Activated CD8-positive, alpha-beta T cell treated with anti-CD3 and anti-CD28 coated beads for 36 hours (primary cell): ENCODE results near the gene RPAP3. TPM values are rescaled to one million over a fixed set of nuclear protein-coding genes. Genes with fewer than 3 reads are reported as not detected.

ENCODE experiments used
- ATAC-seq: fragments of 200-7000 bp; cut with Tn5 transposase; one replicate; pipeline ENCODE4 v1.10.0; 2021; ENCODE audit warnings: mild to moderate bottlenecking, moderate library complexity
- CTCF ChIA-PET: fragments of 350-600 bp; sonication (Branson Sonifier 250); formaldehyde crosslinking; loops from one replicate; lab custom pipeline; 2021; ENCODE audit warnings: antibody characterized with exemption; lab: Charles Lee
- POLR2A ChIA-PET: fragments of 350-600 bp; sonication (Branson Sonifier 250); formaldehyde crosslinking; loops from one replicate; lab custom pipeline; 2021; ENCODE audit warnings: antibody characterized with exemption; lab: Charles Lee
- DNase-seq: peaks from one replicate; pipeline ENCODE4 v3.0.0-alpha.2; 2020
- H3K27ac Mint-ChIP-seq: one replicate; pipeline ENCODE4 v1.8.0; 2021; ENCODE audit warnings: mild to moderate bottlenecking, mixed read lengths
- H3K27me3 Mint-ChIP-seq: one replicate; pipeline ENCODE4 v1.8.0; 2021; ENCODE audit warnings: mixed read lengths
- H3K36me3 Mint-ChIP-seq: one replicate; pipeline ENCODE4 v1.8.0; 2021; ENCODE audit warnings: low read depth, mixed read lengths
- H3K4me1 Mint-ChIP-seq: one replicate; pipeline ENCODE4 v1.8.0; 2021; ENCODE audit warnings: low read depth, mixed read lengths
- H3K4me3 Mint-ChIP-seq: one replicate; pipeline ENCODE4 v1.8.0; 2021; ENCODE audit warnings: mild to moderate bottlenecking, moderate library complexity, mixed read lengths
- H3K9me3 Mint-ChIP-seq: one replicate; pipeline ENCODE4 v1.8.0; 2021; ENCODE audit warnings: mixed read lengths
- intact Hi-C: fragments of 100-400 bp; cut with micrococcal nuclease; formaldehyde crosslinking; loops from one replicate; pipeline ENCODE4 v1.10.0; 2022
- total RNA-seq, 2 experiments: library from RNA; stranded (reverse); gene quantifications; one replicate each; pipeline ENCODE4 v1.2.3, GENCODE V29; 2021
- TF ChIP-seq, protein P1 (sequence below): fragments of 200-600 bp; IDR thresholded peaks from one replicate; pipeline ENCODE4 v1.8.0; 2022; ENCODE audit warnings: antibody characterized with exemption, mild to moderate bottlenecking

Gene RPAP3
- total RNA-seq, 2 experiments from 2014 or later, result 42.0 to 42.5 TPM

DNA sequence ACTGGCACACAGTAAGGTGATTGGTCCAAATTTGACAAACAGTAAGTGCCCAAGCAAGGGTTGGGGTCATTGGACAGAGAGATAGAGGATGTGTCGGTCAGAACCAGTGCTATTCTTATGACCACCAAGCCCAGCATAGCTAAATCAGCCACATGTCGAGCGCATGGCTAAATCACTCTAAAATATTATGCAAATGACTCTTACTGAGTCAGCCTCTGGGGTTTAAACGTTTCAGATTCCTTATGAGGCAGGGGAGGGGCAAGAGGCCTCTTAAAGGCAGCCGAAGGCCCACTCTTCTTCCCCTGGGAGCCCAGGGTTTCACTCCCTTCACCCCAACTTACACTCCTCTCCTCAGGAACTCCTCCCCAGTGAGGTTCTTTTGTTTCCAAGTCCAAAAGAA, 20.1 kb upstream of the RPAP3 start:
- H3K4me3 Mint-ChIP-seq, result no peak overlapping the region
- H3K27ac Mint-ChIP-seq, result no peak overlapping the region
- TF ChIP-seq, protein P1, sequence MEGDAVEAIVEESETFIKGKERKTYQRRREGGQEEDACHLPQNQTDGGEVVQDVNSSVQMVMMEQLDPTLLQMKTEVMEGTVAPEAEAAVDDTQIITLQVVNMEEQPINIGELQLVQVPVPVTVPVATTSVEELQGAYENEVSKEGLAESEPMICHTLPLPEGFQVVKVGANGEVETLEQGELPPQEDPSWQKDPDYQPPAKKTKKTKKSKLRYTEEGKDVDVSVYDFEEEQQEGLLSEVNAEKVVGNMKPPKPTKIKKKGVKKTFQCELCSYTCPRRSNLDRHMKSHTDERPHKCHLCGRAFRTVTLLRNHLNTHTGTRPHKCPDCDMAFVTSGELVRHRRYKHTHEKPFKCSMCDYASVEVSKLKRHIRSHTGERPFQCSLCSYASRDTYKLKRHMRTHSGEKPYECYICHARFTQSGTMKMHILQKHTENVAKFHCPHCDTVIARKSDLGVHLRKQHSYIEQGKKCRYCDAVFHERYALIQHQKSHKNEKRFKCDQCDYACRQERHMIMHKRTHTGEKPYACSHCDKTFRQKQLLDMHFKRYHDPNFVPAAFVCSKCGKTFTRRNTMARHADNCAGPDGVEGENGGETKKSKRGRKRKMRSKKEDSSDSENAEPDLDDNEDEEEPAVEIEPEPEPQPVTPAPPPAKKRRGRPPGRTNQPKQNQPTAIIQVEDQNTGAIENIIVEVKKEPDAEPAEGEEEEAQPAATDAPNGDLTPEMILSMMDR, result no peak
- DNase-seq (no peak), ATAC-seq (no peak)
- no peaks in the 10 kb centered on the region for H3K27me3 Mint-ChIP-seq
- H3K36me3 Mint-ChIP-seq, result peaks cover 3% of the 10 kb centered on the region
- H3K9me3 Mint-ChIP-seq, result no peaks in the 10 kb centered on the region
- ChIA-PET CTCF (interaction anchor here (0.8 to 7.9 kb wide), 9 partner anchors 10 to 112 kb away, joined by 3 to 92 read pairs (median 3); partner anchors contain the start of gene RPAP3), POLR2A (interaction anchor here (1.0 to 1.3 kb wide), 4 partner anchors 12 to 108 kb away, joined by 3 to 4 read pairs (median 3); no protein-coding TSS in a partner anchor)
- intact Hi-C loops, result no loop called here
- peaks cover 19% of the 10 kb centered on the region for H3K4me1 Mint-ChIP-seq

DNA sequence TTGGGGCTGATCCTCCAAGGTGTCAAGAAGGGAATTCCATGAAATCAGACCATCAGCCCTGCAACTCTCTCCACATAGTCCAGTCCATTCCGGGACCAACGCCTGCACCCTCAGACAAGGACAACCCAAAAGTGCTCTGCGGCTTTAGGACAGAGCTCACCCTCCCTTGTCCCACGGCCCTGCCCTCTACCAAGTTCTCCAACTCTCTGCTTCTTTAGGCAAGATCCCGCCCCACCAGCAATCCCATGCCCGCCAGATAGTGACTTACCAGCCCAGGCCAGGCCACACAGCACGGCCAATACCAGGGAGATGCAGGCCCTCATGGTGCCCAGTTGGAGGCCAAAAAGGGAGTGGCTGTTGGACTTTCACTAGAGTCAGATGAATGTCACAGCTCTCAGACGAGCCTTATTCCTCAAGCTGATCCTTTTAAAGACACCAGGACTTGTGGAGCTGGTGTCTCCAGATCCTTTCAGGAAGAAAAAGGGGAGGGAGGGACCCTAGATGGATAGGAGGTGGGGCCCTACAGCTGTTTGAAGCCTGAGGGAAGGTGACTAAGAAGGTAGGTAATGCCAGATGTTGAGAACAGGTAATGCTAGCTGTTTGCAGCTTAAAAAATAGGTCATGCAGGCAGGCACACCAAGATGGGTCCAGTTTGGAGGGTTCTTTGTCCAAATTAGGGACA, 19.4 kb upstream of the RPAP3 start, which contains the start of gene ENDOU:
TSS of gene ENDOU (minus strand) at position 400 of the 682 bp plus-strand sequence. CDS start at position 323, 77 bp downstream.
- CTCF ChIA-PET, result interaction anchor here (0.8 to 7.9 kb wide), 10 partner anchors 10 to 113 kb away, joined by 3 to 92 read pairs (median 5); no protein-coding TSS in a partner anchor
- DNase-seq (no peak), ATAC-seq (no peak)
- Mint-ChIP-seq H3K27me3 (no peaks in the 10 kb centered on the region), H3K27ac (no peak within 1 kb of the TSS), H3K36me3 (peaks cover 3% of the 10 kb centered on the region), H3K9me3 (no peaks in the 10 kb centered on the region), H3K4me1 (peaks cover 21% of the 10 kb centered on the region), H3K4me3 (no peak within 1 kb of the TSS)
- TF ChIP-seq, protein P1, result no peak
- intact Hi-C loops, result no loop called here
- POLR2A ChIA-PET, result interaction anchor here (1.0 to 2.1 kb wide), 6 partner anchors 11 to 108 kb away, joined by 3 to 5 read pairs (median 3); no protein-coding TSS in a partner anchor

DNA sequence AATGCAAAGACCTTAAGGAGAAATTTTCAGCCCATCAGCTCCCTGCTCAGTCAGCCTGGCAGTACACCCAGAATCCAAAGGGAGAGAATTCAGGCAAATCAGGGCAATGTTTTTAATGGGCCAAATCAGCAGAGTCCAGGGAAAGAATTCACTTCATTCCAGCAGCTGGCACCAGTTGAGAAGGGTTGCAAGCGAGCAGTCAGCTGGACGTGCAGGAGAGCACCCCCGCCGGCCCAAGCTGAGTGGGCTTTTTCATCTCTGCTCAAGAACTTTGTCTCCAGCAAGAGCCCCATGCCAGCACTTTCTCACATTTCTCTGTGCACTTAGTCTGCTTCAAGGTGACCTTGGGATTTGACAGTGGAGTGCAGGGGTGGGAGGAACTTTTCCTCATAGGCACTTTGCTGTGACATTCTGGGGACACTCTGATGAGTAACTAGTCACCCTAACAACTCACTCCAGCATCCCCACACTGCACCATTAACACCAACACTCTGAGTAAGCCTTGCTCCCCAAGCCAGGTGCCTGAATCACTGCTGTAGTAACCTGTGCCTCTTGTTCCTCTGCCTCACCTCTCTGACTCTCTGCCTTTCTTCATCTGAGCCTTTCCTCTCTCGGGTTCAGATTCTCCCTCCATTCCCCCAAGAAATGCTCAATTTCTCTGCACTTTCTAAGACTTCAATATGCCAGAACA, 17.3 kb upstream of the RPAP3 start:
- H3K27me3 Mint-ChIP-seq, result no peaks in the 10 kb centered on the region
- ATAC-seq, result no peak
- no peaks in the 10 kb centered on the region for H3K9me3 Mint-ChIP-seq
- H3K4me1 Mint-ChIP-seq, result peaks cover 22% of the 10 kb centered on the region
- POLR2A ChIA-PET, result interaction anchor here (2.0 to 2.1 kb wide), 2 partner anchors 16 to 32 kb away, joined by 4 to 5 read pairs; no protein-coding TSS in a partner anchor
- H3K27ac Mint-ChIP-seq, result no peak overlapping the region
- CTCF ChIA-PET, result interaction anchor here (1.0 to 7.9 kb wide), 6 partner anchors 9 to 115 kb away, joined by 3 to 92 read pairs (median 10); no protein-coding TSS in a partner anchor
- DNase-seq, result no peak
- H3K4me3 Mint-ChIP-seq, result no peak overlapping the region
- intact Hi-C loops, result no loop called here
- H3K36me3 Mint-ChIP-seq, result peaks cover 5% of the 10 kb centered on the region
- TF ChIP-seq, protein P1, result no peak

DNA sequence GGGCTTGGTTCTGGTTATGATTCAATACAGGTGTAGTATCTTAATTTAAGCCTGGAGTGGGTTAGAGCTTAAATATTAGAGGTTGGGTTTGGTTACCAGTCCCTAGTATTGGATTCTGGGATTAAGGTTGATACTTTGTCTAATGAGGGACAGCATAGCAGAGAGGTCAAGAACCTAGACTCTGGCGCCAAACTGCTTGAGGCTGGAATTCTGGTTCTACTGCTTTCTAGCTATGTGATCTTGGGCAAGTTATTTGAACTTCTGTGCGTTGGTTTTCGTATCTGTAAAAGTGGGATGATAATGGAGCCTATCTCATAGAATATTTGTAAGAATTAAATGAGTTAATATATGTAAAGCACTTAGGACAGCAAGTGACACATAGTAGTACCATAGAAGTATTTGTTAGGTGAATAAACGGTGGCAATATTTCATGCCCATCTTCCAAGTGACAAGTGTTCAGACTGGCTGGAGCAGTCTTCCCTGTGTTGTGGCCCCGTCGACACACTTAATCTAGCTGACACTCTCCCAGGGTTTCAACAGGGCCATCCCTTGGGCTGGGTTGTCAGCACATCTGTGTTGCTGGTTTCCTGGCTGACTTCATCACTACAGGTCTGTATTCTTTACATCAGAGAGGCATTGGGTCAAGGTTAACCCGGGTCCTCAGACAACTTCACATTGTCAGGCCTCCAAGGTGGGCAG, 16.5 kb upstream of the RPAP3 start:
- Mint-ChIP-seq H3K9me3 (no peaks in the 10 kb centered on the region), H3K4me1 (peaks cover 30% of the 10 kb centered on the region), H3K27ac (no peak overlapping the region), H3K36me3 (peaks cover 5% of the 10 kb centered on the region), H3K4me3 (no peak overlapping the region), H3K27me3 (no peaks in the 10 kb centered on the region)
- TF ChIP-seq, protein P1, result no peak
- ChIA-PET CTCF (interaction anchor here (0.5 to 7.9 kb wide), 5 partner anchors 9 to 116 kb away, joined by 3 to 92 read pairs (median 4); no protein-coding TSS in a partner anchor), POLR2A (interaction anchor here (2.0 kb wide), 1 partner anchor 33 kb away, joined by 4 read pairs; no protein-coding TSS in a partner anchor)
- DNase-seq (no peak), ATAC-seq (no peak)
- intact Hi-C loops, result no loop called here
